ENCODE data around the gene GHSR.

GRCh38 chr3:172396400-172396799 is 51.9 kb downstream of the GHSR start:
- TF ChIP-seq EZH2 (IDR thresholded peaks at IDR 0.05) (no peak), JUND (IDR thresholded peaks at IDR 0.05) (no peak), POLR2A (IDR thresholded peaks at IDR 0.05; ENCODE audit: borderline replicate concordance, extremely low read depth, insufficient read depth, insufficient read length) (no peak), CTCF (IDR thresholded peaks at IDR 0.05 in 2 of 3, conservative IDR thresholded peaks at IDR 0.05 in 1 of 3; ENCODE audit: borderline replicate concordance in 1 of 3, insufficient read depth in 1 of 3, low read depth in 2 of 3, low read length in 2 of 3) (no peak), SIN3A (IDR thresholded peaks at IDR 0.05; ENCODE audit: low read depth) (no peak), ZBTB33 (IDR thresholded peaks at IDR 0.05; ENCODE audit: extremely low read depth, insufficient replicate concordance, low read length) (no peak), YY1 (IDR thresholded peaks at IDR 0.05; ENCODE audit: extremely low read depth, insufficient replicate concordance, low read depth, low read length) (no peak)
